ENCODE results near the gene ANKRD13B. TPM values are rescaled to one million over a fixed set of nuclear protein-coding genes. Genes with fewer than 3 reads are reported as not detected.
"Not testable (repeated sequence)": the region's sequence is repeated elsewhere in the genome, so short reads cannot be mapped to it uniquely, and the experiment has no call there.

Gene ANKRD13B
- total RNA-seq, 1 donor from 2014 or later = 24.5 TPM

DNA sequence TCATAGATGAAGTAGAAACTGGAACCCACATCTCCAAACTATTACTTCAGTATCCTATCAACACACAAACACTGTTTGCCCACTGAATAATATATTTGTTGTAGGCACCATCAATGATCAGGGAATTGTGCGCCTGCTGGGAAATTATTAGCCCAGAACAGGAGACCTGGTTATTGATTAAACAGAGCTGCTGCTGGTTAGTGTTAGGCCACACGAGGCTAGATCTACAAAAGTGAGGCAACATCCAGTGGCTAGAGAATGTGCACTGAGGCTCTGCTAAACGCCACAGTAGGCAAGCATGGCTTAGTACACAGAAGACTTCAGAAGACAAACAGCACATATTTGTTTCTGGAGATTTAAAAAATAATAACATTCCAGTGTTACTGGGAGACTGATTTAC, 37.1 kb upstream of the ANKRD13B start:
- Mint-ChIP-seq H3K27ac (ENCODE audit: unreplicated experiment) (no peak overlapping the region), H3K4me1 (ENCODE audit: low read depth) (no peaks in the 10 kb centered on the region), H3K36me3 (ENCODE audit: low read depth) (no peaks in the 10 kb centered on the region), H3K4me3 (ENCODE audit: unreplicated experiment) (no peak overlapping the region), H3K9me3 (ENCODE audit: low read depth) (no peaks in the 10 kb centered on the region), H3K27me3 (ENCODE audit: low read depth) (no peaks in the 10 kb centered on the region)
- DNase-seq (ENCODE audit: low spot score) = no peak
- TF ChIP-seq CTCF (IDR thresholded peaks at IDR 0.05) = no peak

GRCh38 chr17:29557085-29557738, 35.7 kb upstream of the ANKRD13B start:
- Mint-ChIP-seq H3K9me3 (ENCODE audit: low read depth) (no peaks in the 10 kb centered on the region), H3K27ac (ENCODE audit: unreplicated experiment) (no peak overlapping the region), H3K4me3 (ENCODE audit: unreplicated experiment) (no peak overlapping the region), H3K4me1 (ENCODE audit: low read depth) (no peaks in the 10 kb centered on the region), H3K27me3 (ENCODE audit: low read depth) (no peaks in the 10 kb centered on the region), H3K36me3 (ENCODE audit: low read depth) (peaks cover 4% of the 10 kb centered on the region)
- no peak for TF ChIP-seq CTCF (IDR thresholded peaks at IDR 0.05)
- no peak for DNase-seq (ENCODE audit: low spot score)

- no peak for TF ChIP-seq CTCF (IDR thresholded peaks at IDR 0.05)
- peaks cover 8% of the 10 kb centered on the region for H3K36me3 Mint-ChIP-seq (ENCODE audit: low read depth)
- no peak for DNase-seq (ENCODE audit: low spot score)
- no peaks in the 10 kb centered on the region for H3K27me3 Mint-ChIP-seq (ENCODE audit: low read depth)
- no peak overlapping the region for H3K4me3 Mint-ChIP-seq (ENCODE audit: unreplicated experiment)
- no peaks in the 10 kb centered on the region for H3K9me3 Mint-ChIP-seq (ENCODE audit: low read depth)
- H3K4me1 Mint-ChIP-seq (ENCODE audit: low read depth) = no peaks in the 10 kb centered on the region
- H3K27ac Mint-ChIP-seq (ENCODE audit: unreplicated experiment) = no peak overlapping the region
Measured at GRCh38 chr17:29557739-29558116, 35.2 kb upstream of the ANKRD13B start.

DNA sequence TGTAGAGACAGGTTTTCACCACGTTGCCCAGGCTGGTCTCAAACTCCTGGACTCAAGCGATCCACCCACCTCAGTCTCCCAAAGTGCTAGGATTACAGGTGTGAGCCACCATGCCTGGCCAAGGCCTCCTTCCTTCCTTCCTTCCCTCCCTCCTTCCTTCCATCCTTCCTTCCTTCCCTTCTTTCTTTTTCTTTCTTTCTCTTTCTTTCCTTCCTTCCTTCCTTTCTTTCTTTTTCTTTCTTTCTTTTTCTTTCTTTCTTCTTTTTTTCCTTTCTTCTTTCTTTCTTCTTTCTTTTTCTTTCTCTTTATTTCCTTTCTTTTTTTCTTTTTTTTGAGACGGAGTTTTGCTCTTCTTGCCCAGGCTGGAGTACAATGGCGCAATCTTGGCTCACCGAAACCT, 34.8 kb upstream of the ANKRD13B start:
- not testable (repeated sequence) for H3K27ac Mint-ChIP-seq (ENCODE audit: unreplicated experiment); H3K36me3 Mint-ChIP-seq (ENCODE audit: low read depth); H3K4me3 Mint-ChIP-seq (ENCODE audit: unreplicated experiment); DNase-seq (ENCODE audit: low spot score); H3K9me3 Mint-ChIP-seq (ENCODE audit: low read depth); H3K4me1 Mint-ChIP-seq (ENCODE audit: low read depth); H3K27me3 Mint-ChIP-seq (ENCODE audit: low read depth)

- Mint-ChIP-seq H3K9me3 (ENCODE audit: low read depth) (no peaks in the 10 kb centered on the region), H3K27ac (ENCODE audit: unreplicated experiment) (no peak overlapping the region), H3K4me1 (ENCODE audit: low read depth) (no peaks in the 10 kb centered on the region)
Measured at GRCh38 chr17:29559640-29560039, 33.3 kb upstream of the ANKRD13B start.

More at GRCh38 chr17:29559640-29560039, 33.3 kb upstream of the ANKRD13B start:
- TF ChIP-seq CTCF (IDR thresholded peaks at IDR 0.05) = no peak
- H3K36me3 Mint-ChIP-seq (ENCODE audit: low read depth) = peaks cover 8% of the 10 kb centered on the region
- H3K27me3 Mint-ChIP-seq (ENCODE audit: low read depth) = no peaks in the 10 kb centered on the region
- no peak for DNase-seq (ENCODE audit: low spot score)
- H3K4me3 Mint-ChIP-seq (ENCODE audit: unreplicated experiment) = no peak overlapping the region
